HG03108 (cell line): ENCODE results near the gene C1orf174.

Experiments used
- ATAC-seq: cut with Tn5 transposase; IDR thresholded peaks from one replicate; pipeline ENCODE4 v1.9.1; 2021; ENCODE audit warnings: moderate library complexity; ENCODE audit not compliant: unreplicated experiment

Gene C1orf174

GRCh38 chr1:3898475-3898735, 1.7 kb downstream of the C1orf174 start:
- ATAC-seq = no peak

- ATAC-seq = no peak
Observed at GRCh38 chr1:3896396-3897000, 3.6 kb downstream of the C1orf174 start.

GRCh38 chr1:3895951-3896325, 4.1 kb downstream of the C1orf174 start:
- ATAC-seq = no peak

GRCh38 chr1:3895279-3895950, 4.7 kb downstream of the C1orf174 start:
- ATAC-seq = no peak

GRCh38 chr1:3894626-3895278, 5.3 kb downstream of the C1orf174 start:
- ATAC-seq = no peak

GRCh38 chr1:3893190-3893589, 6.9 kb downstream of the C1orf174 start:
- ATAC-seq = no peak

- ATAC-seq = no peak
Observed at GRCh38 chr1:3892748-3893147, 7.3 kb downstream of the C1orf174 start.

- no peak for ATAC-seq
Observed at GRCh38 chr1:3891329-3891865, 8.7 kb downstream of the C1orf174 start.

- no peak for ATAC-seq
Observed at GRCh38 chr1:3890389-3891328, 9.4 kb downstream of the C1orf174 start.

GRCh38 chr1:3889936-3890335, 10.1 kb downstream of the C1orf174 start:
- no peak for ATAC-seq

- ATAC-seq = no peak
Observed at GRCh38 chr1:3888301-3888700, 11.8 kb downstream of the C1orf174 start.

GRCh38 chr1:3886691-3887090, 13.4 kb downstream of the C1orf174 start:
- no peak for ATAC-seq

GRCh38 chr1:3886106-3886670, 13.9 kb downstream of the C1orf174 start:
- ATAC-seq = no peak

- ATAC-seq = no peak
Observed at GRCh38 chr1:3885611-3886010, 14.5 kb downstream of the C1orf174 start.

- no peak for ATAC-seq
Observed at GRCh38 chr1:3884966-3885365, 15.1 kb downstream of the C1orf174 start.

- ATAC-seq = no peak
Observed at GRCh38 chr1:3883194-3883925, 16.7 kb downstream of the C1orf174 start.

GRCh38 chr1:3881193-3881480, 18.9 kb downstream of the C1orf174 start:
- no peak for ATAC-seq

GRCh38 chr1:3880429-3881192, 19.5 kb downstream of the C1orf174 start:
- no peak for ATAC-seq

GRCh38 chr1:3879787-3880428, 20.2 kb downstream of the C1orf174 start:
- no peak for ATAC-seq
